ENCODE measurements around the gene HOXC5.

The HOXC5 gene

DNA sequence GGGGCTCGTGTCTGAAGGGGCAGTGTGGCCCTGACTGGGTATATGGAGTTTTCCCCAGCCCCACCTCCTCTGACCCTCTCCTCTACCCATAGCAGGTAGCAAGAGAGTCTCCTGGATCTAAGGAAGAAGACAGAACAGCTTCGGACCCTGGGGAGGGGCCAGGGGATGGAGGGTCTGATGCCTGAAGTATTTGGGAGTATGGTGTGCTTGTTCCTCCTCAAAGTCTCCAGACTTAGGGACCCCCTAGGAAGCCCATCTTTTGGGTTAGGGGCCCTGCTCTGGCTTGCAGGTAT lies 24.6 kb upstream of the HOXC5 start:
- DNase-seq: no peak

DNA sequence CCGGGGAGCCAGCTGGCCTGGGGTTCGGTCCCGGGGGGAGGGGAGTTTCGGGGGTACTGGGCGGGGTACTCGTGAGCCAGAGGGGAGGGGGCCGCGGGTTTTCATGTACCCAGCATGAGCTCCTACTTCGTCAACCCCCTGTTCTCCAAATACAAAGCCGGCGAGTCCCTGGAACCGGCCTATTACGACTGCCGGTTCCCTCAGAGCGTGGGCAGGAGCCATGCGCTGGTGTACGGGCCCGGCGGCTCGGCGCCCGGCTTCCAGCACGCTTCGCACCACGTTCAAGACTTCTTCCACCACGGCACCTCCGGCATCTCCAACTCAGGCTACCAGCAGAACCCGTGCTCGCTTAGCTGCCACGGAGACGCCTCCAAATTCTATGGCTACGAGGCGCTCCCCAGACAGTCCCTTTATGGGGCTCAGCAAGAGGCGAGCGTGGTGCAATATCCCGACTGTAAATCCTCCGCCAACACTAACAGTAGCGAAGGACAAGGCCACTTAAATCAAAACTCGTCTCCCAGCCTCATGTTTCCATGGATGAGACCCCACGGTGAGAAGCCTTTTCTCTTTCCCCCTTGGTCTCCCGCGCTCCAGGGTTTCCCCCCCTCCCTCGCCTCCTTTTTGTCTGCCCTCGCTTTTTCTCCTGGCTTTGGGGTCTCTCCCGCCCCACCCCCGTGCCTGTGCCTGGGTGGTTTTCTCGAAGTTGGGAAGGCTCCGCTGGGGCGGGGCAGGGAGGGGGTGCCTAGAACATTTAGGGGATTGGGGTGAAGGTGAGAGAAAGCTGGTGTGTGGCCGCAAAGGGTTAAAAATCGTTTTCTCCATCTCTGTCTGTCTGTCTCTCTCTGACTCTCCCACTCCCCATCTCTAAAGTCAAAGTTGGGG lies 23.4 kb upstream of the HOXC5 start:
- DNase-seq: no peak

DNA sequence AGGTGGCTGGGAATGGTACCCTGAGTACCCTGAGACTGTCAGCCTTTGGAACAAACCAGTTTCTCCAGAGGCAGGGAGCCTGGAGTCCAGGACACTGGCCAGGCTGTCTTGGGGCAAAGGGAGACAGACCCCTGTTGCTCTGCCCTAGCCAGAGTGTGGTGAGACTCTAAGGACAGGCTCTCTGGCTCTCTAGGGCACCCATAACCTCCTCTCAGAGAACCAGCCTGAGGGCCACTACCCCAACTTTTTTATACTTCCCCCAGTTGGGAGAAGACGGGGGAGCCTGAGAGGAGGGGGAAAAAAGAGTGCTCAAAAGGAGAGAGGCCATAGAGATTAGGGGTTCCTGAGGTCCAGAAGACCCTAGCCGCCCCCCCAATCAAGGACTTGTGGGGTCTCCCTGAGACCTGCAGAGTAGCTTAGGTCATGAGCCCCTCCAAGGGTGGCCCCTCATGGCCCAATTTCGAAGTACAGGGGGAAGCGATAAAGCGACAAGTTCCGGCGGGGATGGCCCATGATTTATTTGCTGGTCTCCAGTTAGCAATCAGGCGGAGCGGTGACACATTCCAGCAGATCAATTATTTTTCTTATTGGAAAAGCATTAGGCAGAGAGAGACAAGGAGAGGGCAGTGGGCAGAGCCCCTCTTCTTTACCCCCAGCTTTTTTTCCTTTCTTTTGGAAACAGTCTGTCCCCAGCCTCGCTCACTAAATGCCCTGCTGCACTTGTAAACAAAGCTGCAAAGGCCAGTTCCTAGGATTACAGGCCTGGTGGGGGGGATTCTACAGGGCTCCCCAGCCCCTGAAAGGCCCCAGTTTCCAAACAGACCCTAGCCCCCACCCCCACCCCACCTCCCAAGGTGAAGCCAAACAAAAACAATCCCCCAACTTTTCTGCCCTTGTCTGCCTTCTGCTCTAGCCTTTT lies 22.5 kb upstream of the HOXC5 start:
- no peak for DNase-seq

DNA sequence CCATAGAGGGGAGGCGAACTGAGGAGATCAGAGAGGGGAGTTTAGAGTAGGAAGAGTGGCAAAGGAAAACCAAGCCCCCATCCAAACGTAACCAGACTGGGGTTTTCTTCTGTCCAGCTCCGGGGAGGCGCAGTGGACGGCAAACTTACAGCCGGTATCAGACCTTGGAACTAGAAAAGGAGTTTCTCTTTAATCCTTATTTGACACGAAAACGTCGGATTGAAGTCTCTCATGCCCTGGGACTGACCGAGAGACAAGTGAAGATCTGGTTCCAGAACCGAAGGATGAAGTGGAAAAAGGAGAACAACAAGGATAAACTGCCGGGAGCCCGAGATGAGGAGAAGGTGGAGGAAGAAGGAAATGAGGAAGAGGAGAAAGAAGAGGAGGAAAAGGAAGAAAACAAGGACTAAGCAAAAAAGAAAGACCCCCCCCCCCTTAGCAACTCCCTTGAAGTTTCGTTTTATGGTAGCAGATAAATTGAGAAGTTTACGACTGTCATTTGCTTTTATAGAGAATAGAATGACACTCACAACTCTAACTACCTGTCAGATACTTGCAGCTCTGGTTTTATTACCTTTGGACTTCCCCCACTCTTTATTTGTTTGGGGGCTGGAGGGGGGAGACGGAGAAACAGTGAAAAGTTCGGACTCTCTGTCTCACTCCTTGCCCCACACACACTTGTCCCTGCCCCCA lies 21.7 kb upstream of the HOXC5 start:
- DNase-seq: no peak

DNA sequence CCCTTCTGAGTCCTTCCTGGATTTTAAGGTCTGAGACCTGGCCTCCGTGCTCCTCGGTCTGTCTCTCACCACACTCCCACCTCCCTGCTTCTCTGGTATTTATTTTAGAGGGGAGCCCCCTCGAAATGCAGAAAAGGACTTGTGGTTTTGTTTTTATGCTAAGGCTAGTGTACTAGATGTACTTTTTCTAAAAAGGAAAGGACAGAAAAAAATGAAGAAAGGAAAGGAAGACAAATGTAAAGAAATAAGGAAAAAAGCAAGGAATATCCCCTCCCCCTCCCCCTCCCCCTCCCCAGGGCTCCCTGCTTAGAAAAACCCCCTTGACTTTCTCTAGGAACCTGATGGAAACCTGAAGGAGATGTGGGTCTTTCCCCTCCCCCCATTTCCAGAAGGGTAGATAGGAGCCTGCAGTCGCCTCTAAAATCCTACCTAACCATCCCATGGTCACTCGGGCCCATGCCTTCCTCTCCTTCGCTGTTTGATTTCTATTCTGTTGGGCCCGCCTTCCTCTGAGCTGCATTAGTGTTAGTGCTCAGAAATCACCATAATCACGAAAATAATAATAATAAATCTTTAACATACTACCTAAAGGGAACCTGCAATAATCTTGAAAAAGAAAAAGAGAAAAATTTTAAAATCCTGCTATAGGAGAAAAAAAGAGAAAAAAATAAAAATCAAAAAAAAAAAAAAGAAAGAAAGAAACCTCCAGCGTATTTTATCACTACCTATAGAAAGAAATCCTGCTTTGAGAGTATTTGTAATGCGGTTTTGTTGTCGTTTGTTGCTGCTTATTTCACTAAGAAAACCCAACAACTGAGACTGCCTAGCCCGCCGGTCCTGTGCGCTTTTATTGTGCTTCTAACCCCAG lies 21.0 kb upstream of the HOXC5 start:
- no peak for DNase-seq

DNA sequence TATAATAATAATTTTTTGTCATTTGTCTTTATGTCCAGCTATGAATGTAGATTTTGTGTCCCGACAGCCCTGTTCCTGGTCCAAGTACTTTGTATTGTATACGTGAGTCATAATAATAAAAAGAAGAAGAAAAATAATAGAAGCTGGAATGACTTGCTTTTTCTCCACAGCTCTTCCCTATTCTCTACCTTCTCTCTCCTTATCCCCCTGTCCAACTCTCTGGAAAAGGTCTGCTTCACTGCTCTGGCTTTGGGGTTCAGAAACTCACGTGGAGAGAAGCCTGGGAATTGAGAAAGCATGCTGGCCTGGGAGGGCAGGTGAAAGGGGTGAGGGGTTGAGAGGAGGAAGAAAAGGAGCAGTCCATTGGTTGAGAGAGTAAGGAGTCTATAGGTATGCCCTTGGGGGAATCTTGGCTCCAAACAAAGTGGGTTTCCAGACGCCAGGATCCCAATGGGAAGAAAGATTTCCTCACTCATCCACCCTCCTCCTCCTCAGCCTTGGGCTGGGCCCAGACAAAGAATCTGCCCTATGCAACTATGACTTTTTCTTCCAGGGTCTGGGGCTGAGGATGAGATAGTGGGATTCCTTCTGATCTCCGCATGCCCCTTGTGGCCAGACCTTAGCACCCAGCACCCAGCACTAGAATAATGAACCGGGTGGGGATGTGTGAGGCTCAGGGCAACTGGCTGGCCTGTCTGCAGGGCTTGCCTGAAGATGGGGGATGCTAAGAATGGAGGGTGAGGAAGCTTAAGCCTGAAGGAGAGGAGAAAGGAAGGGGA lies 20.0 kb upstream of the HOXC5 start:
- no peak for DNase-seq

DNA sequence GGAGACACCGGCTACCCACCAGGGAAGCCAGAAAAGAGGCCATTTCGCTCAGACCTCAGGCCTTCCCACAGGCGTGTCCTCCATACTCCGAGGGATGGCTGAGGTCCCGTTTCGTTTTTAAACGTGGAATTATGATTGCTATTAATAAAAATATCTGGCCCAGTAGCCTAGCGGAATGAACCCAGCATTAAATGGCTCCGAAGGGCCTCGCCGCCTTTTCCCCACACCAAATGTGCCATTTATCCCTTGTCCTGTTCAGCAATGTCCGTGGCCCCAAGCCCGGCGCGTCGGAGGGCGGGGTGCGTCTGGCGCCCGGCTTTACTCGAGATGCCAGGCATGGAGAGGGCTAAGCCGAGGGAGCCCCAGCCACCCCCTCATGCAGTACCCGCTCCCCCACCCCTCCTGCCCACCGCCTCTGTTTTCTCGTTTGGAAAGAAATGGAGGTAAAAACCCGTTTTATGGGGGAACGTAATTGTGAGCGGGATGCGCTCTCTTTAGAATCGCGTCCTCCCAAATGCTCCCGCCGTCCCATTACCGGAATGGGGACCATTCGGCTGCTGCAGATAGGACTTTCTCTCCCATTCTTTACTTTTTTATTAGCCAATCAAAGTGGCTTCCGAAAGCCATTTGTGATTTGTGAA lies 18.4 kb upstream of the HOXC5 start:
- DNase-seq: no peak

DNA sequence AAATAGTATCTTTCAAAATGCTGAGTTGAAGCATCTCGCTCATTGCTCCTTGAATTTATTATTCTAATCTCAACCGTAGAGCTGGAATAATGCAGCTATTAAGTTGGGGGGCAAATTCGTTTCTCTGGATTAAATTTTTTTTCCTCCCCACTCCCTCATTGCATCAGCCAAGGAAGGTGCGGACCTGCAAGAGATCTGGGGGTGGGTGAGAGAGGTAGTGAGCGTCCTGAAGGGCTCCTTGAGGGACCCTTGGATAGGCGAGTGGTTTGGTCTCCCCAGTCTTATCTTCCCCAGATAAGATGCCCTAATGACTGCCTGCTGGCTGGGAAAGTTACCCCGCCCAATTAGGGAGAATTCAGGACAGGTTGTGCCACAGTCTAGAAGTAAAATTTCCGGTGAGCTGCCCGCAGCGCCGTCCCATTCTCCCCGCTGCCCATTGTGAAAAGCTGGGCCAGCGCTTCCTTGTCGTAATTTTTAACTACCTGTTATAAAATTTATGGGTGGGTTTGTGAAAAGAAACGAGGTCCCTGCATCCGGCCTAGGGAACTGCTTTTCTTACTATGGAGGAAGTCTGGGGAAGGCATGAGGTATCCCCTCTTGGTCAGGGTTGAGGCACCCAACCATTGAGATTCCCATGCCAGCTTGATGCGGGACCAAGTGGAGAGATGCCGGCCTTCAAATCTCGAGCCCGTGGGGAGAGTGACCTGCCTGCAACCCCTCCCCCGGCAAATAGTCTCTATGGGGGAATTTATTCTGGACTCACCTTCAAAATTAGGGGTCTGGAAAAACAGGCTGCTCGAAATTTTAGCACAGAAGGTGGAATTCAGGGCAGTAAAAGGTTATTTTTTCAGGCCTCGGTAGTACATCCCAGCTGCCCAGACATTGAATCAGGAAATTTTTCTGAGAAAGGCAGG lies 17.6 kb upstream of the HOXC5 start:
- no peak for DNase-seq

DNA sequence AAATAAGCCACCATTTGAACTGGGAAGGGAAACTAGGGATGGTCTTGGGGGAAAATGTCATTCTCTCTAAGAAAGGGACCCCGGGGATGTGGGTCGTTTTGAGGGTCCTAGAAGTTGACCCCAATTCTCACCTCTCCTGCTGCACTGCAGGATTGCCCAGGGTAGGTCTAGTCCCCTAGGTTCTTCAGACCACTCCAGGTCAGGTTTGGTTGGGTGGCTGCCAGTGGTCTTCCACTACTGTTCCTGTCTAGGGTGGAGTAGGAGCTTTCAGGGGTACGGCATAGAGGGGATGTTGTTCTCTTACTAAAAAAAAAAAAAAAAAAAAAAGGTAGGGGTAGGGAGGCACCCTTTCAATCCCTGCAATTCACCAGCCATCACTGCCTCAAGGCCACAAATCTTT lies 16.8 kb upstream of the HOXC5 start:
- DNase-seq: no peak

DNA sequence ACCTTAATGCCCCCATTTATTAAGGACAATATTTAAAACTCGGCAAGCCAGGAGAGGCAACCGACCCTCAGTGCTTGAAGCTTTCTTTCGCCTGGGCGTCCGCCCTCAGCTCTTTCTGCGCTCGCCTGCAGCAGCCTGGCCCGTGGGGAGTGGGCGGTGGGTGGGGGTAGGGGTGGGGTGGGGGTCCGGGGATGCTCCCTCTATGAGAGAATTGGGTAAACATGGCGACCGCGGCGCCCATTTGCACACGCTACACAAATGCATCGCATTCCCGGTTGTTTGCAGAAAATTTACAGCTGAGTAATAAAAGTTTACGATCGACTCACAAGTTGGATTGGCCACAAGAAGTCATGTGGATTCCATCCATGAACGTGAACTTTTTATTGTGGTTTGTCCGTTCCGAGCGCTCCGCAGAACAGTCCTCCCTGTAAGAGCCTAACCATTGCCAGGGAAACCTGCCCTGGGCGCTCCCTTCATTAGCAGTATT lies 16.3 kb upstream of the HOXC5 start:
- DNase-seq: no peak

DNA sequence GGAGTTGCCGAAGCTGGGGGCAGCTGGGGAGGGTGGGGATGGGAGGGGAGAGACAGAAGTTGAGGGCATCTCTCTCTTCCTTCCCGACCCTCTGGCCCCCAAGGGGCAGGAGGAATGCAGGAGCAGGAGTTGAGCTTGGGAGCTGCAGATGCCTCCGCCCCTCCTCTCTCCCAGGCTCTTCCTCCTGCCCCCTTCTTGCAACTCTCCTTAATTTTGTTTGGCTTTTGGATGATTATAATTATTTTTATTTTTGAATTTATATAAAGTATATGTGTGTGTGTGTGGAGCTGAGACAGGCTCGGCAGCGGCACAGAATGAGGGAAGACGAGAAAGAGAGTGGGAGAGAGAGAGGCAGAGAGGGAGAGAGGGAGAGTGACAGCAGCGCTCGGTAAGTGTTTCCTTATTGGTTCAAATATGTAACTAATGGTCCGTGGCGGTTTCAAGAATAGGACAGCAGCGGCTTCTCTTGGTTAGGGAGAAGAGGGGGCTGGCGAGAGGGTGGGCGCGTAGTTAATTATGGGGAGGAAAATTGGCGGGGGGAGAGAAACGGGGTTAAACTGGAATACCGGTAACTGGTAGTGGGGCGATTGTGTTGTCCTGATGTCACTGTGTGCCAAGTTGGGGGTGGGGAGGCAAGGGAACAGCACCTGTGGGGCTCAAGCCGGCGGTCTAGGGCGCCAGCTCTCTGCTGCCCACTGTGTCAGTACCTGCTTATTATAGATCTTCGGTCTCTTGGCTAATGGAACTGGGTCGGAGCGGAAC lies 15.6 kb upstream of the HOXC5 start:
- no peak for DNase-seq

DNA sequence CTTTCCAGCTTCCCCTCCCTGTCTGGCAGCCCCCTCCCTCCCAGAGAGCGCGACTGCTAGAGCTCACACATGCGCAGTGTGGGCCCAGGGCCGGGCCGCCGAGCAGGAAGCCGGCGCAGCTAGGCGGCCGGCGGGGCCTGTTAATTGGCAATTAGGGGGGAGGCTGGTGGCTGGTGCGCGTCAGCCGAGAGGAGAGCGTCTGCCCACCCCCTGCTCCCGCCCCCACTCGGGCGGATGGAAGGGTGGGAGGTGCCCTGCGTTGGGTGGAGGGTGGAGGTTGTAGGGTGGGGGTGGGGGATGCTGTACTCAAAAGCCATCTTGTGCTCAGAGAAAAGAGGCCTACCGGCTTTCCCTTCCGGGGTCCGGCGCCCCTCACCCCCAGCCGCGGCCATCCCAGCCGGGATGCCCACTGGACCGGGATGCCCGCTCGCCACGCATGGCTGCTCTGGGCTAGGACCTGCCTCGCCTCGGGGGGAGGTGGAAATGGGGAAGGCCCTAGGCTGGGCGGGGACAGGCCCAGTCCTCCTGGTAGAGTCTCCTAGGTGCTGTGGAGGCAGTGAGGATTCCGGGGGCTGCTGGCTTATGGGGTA lies 14.9 kb upstream of the HOXC5 start:
- DNase-seq: peak; percentile 55

DNA sequence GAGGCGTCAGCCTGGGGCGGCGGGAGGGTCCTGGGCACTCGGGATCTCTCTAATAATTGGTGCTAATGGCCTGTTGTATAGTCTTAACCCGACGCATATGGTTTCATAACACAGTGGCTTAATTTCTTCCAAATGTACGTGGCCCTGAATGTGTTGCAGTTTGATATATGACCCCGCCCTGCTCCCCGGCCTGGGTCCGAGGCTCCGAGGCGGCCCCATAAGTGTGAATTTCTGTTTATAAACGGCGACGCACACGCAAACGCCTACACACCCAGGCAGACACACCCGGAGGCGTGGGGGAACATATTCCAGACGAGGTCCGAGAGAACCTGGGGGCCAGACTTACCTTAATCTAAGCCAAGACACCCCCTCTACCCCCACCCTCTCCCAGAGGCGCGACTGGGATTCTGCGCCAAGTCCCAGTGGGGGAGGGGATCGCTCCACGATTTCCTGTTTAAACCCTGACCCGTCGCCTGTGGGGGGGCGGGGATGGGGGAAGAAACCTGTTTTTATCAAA lies 14.3 kb upstream of the HOXC5 start:
- no peak for DNase-seq

DNA sequence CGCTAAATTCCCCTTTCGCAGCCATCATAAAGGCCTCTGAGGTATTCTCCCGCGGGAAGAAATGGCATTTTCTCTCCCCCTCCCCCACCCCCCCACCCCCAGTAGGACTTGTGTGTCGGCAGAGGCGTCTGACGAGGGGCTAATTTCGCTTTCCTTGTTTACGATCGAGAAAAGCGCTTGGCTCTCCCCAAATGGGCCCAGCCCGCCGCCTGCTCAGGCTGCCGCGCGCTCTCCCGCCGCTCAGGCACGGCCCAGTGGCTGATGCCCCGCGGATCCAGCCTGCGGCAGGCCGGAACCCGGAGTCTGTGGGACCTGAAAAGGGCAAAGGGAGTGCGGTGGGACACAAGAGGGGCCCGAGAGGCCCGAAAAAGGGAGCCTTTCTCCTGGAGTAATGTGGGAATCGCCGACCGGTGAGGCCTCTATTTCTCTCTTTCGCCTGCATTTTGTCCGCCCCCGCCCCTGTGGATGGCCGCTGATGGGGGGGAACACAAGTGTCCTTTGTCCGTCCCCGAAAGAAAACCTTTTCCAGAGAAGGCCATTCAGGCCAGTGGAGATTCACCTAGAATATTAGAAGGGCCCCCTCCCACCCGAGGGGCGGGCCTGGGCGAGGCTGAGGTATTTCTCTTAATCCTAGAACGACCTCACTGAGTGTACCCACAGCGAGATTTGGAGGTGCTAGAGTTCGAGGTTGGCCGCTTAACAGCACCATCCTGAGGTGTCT lies 13.6 kb upstream of the HOXC5 start:
- DNase-seq: no peak

DNA sequence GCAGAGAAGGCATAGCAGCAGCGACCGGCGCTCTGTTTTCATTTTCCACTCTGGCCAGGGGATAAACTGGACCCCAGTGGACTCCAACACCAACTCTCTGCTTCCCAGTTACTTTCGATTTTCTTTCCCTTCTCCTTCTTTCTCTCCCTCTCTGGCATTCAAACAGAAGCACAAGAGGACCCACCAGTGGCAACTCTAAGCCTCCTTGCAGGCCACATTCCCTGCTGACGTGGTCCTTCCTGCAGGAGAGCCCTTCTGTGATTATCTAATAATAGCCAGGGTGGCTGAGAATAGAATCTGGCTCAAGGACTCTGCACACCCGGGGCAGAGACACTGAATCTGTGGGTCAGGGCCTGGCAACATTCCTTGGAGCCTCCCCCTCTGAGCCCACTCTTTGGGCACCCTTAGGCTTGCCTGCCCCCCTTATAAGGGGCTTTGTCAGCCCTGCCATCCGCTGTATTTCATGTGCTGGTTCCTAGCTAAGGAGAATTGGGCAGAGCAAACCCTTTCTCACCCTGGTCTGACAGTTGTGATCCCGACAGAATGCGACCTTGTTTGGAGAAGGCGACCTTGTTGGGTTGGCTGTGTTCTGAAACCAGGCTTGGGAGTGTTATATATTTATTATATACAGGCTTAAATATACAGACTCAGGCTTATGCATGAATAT lies 12.8 kb upstream of the HOXC5 start:
- no peak for DNase-seq

DNA sequence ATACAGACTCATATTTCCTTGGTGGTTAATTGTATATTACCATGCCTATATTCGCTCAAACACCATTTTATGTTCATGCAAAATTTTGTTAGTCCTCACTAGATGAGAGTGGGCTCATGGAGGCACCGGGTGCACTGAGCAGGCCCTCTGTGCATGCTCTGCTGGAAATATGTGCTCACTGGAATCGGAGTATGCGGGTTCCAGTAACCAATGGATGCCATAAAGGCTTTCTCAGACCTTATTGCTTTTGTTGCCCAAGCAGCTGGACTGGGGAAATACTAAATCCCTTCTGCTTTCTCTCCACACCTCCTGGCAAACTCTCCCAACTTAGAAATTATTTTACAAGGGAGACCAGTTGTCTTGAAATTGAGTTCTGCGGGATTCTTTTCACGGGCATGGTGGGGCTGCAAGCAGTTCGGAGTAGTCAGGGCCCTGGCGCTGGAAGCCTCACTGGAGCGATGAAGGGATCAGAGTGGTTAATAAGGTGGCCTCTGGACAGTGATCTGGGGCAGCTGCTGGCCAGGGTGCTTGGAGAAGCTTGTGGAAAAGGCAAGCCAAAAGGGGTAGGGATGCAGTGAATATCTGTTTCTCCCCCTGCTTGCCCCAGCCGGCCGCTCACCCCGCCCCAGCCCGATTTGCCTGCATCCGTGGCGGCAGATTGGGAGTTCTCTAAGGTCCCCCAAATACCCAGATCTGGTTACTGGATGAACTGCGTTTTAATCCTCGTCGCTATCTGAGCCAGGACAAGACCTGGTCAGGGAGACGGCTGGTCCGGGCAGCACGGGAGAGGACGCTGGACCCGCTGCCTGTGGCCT lies 12.1 kb upstream of the HOXC5 start:
- no peak for DNase-seq

Measured in midbrain (tissue), 1 donor.